HCT116 (cell line): ENCODE results near the gene LTBP4. TPM values are rescaled to one million over a fixed set of nuclear protein-coding genes. Genes with fewer than 3 reads are reported as not detected.

Source experiments
- ATAC-seq: fragments of 200-7000 bp; cut with Tn5 transposase; 2 replicates; pipeline ENCODE4 v1.9.1; 2020; ENCODE audit warnings: mild to moderate bottlenecking, moderate library complexity
- BruUV-seq: library from RNA; stranded (reverse); fragments of 400-500 nt; replicated peaks from 2 replicates; lab custom pipeline; 2021; lab: Mats Ljungman, UMichigan
- CTCF ChIA-PET: fragments of 300-600 bp; sonication (Branson Sonifier 250); formaldehyde crosslinking; loops from one replicate; lab custom pipeline; 2021; ENCODE audit warnings: antibody characterized with exemption; lab: Charles Lee
- POLR2A ChIA-PET: fragments of 300-600, 350-600 bp; sonication (Branson Sonifier 250); formaldehyde crosslinking; loops from one replicate; lab custom pipeline; 2021; ENCODE audit warnings: antibody characterized with exemption; lab: Charles Lee
- RAD21 ChIA-PET, 2 experiments: fragments of 300-600 bp; sonication (Branson Sonifier 250); formaldehyde crosslinking; loops; one replicate each; lab custom pipeline; 2023; ENCODE audit warnings: low total read pairs in 2 of 2; ENCODE audit not compliant: uncharacterized antibody in 2 of 2, unreplicated experiment in 2 of 2, low non-redundant PET in 1 of 2; lab: Charles Lee
- DNase-seq: peaks from one replicate; pipeline ENCODE4 v3.0.0-alpha.2; 2010; ENCODE audit warnings: low read depth, low spot score
- H2AFZ ChIP-seq: fragments of 200-600 bp; shearing (Covaris generic), sonication (generic); 2 replicates; pipeline ENCODE4 v1.6.1; 2017; ENCODE audit warnings: low read depth, mixed run types, mixed read lengths, antibody characterized with exemption, low read length; ENCODE audit not compliant: poor library complexity, severe bottlenecking
- H3K27ac ChIP-seq: 2 replicates; pipeline ENCODE4 v1.5.1; 2012; ENCODE audit warnings: low read depth, low read length
- H3K27me3 ChIP-seq: fragments of 200-600 bp; sonication (generic); 2 replicates; pipeline ENCODE4 v1.6.1; 2016; ENCODE audit warnings: mixed run types, low read length, mixed read lengths; ENCODE audit not compliant: insufficient read depth
- H3K36me3 ChIP-seq, 2 experiments: fragments of 200-500 bp in 1 of 2; fragments of 200-600 bp in 1 of 2; sonication (Bioruptor generic) in 1 of 2; sonication (generic) in 1 of 2; 2 replicates each; pipeline versions ENCODE4 v1.5.1 to v1.6.1; 2014 to 2016; ENCODE audit warnings: low read length in 2 of 2, inconsistent platforms in 1 of 2, mixed read lengths in 1 of 2, mixed run types in 1 of 2; ENCODE audit not compliant: insufficient read depth in 2 of 2, control insufficient read depth in 1 of 2
- H3K4me1 ChIP-seq, 2 experiments: fragments of 200-600 bp in 1 of 2; sonication (generic) in 1 of 2; 2 replicates each; pipeline versions ENCODE4 v1.5.1 to v1.6.1; 2012 to 2017; ENCODE audit warnings: low read length in 2 of 2, inconsistent platforms in 1 of 2, mild to moderate bottlenecking in 1 of 2, mixed read lengths in 1 of 2, mixed run types in 1 of 2, moderate library complexity in 1 of 2; ENCODE audit not compliant: insufficient read depth in 2 of 2, control insufficient read depth in 1 of 2
- H3K4me2 ChIP-seq: fragments of 200-600 bp; sonication (generic); 2 replicates; pipeline ENCODE4 v1.6.1; 2017; ENCODE audit warnings: mixed run types, low read length, mixed read lengths
- H3K4me3 ChIP-seq, 2 experiments: fragments of 200-600 bp in 1 of 2; sonication (generic) in 1 of 2; replicated peaks in 1 of 2; 2 replicates each; pipeline ENCODE4 v1.5.1; 2011 to 2016; ENCODE audit warnings: low read length in 2 of 2, control low read depth in 1 of 2, low read depth in 1 of 2, mild to moderate bottlenecking in 1 of 2, mixed read lengths in 1 of 2, mixed run types in 1 of 2
- H3K79me2 ChIP-seq: fragments of 200-600 bp; sonication (generic); 2 replicates; pipeline ENCODE4 v1.6.1; 2017; ENCODE audit warnings: mild to moderate bottlenecking, mixed run types, low read length, moderate library complexity, mixed read lengths; ENCODE audit not compliant: insufficient read depth
- H3K9ac ChIP-seq: fragments of 200-600 bp; sonication (generic); 2 replicates; pipeline ENCODE4 v1.6.1; 2016; ENCODE audit warnings: low read length, mixed read lengths
- H3K9me2 ChIP-seq: fragments of 200-600 bp; sonication (generic), shearing (Covaris generic); 2 replicates; pipeline ENCODE4 v1.6.1; 2017; ENCODE audit warnings: mixed run types, mild to moderate bottlenecking, moderate library complexity; ENCODE audit not compliant: insufficient read depth
- H3K9me3 ChIP-seq, 2 experiments: fragments of 200-500 bp in 1 of 2; fragments of 200-600 bp in 1 of 2; sonication (Bioruptor generic) in 1 of 2; sonication (generic) in 1 of 2; 2 replicates each; pipeline ENCODE4 v1.6.1; 2014 to 2017; ENCODE audit warnings: low read length in 2 of 2, mixed read lengths in 2 of 2, inconsistent platforms in 1 of 2, low read depth in 1 of 2, mild to moderate bottlenecking in 1 of 2, mixed run types in 1 of 2, moderate library complexity in 1 of 2; ENCODE audit not compliant: control insufficient read depth in 1 of 2, insufficient read depth in 1 of 2
- H4K20me1 ChIP-seq: fragments of 200-600 bp; sonication (generic), shearing (Covaris generic); 2 replicates; pipeline ENCODE4 v1.6.1; 2017; ENCODE audit warnings: mixed run types, mild to moderate bottlenecking, moderate library complexity; ENCODE audit not compliant: insufficient read depth
- CBX3 ChIP-seq: IDR thresholded peaks from 2 replicates; pipeline ENCODE4 v1.6.1; 2012; ENCODE audit warnings: low read depth
- EGR1 ChIP-seq: IDR thresholded peaks from 2 replicates; pipeline ENCODE4 v1.6.1; 2012; ENCODE audit warnings: low read depth
- EZH2 ChIP-seq: fragments of 200-600 bp; sonication (generic); IDR thresholded peaks from 2 replicates; pipeline ENCODE4 v1.6.1; 2017; ENCODE audit warnings: antibody characterized with exemption, mixed run types
- EZH2phosphoT487 ChIP-seq: fragments of 200-600 bp; IDR thresholded peaks from 2 replicates; pipeline ENCODE4 v1.6.1; 2018; ENCODE audit warnings: antibody characterized with exemption, borderline replicate concordance
- FOSL1 ChIP-seq: IDR thresholded peaks from 2 replicates; pipeline ENCODE4 v1.6.1; 2012; ENCODE audit warnings: low read depth
- POLR2A ChIP-seq: IDR thresholded peaks from 2 replicates; pipeline ENCODE4 v1.7.0; 2011; ENCODE audit warnings: borderline replicate concordance; ENCODE audit not compliant: insufficient read depth, insufficient read length; ENCODE audit errors: extremely low read depth
- POLR2AphosphoS5 ChIP-seq: IDR thresholded peaks from 2 replicates; pipeline ENCODE4 v1.6.1; 2011; ENCODE audit warnings: mild to moderate bottlenecking, low read depth, low read length, moderate library complexity
- SIN3A ChIP-seq: IDR thresholded peaks from 2 replicates; pipeline ENCODE4 v1.6.1; 2012; ENCODE audit warnings: low read depth
- SP1 ChIP-seq: IDR thresholded peaks from 2 replicates; pipeline ENCODE4 v1.6.1; 2012; ENCODE audit warnings: low read depth
- SRF ChIP-seq: IDR thresholded peaks from 2 replicates; pipeline ENCODE4 v1.6.1; 2012; ENCODE audit warnings: low read depth
- TCF7L2 ChIP-seq: IDR thresholded peaks from 2 replicates; pipeline ENCODE4 v1.7.0; 2011; ENCODE audit warnings: borderline replicate concordance, inconsistent platforms; ENCODE audit not compliant: insufficient read depth, insufficient read length; ENCODE audit errors: extremely low read depth
- ZFX ChIP-seq: fragments of 450-650 bp; IDR thresholded peaks from 2 replicates; pipeline ENCODE4 v1.6.1; 2017
- ZNF274 ChIP-seq: fragments of 200-500 bp; sonication (Bioruptor generic); IDR thresholded peaks from 2 replicates; pipeline ENCODE4 v1.6.1; 2014; ENCODE audit warnings: mild to moderate bottlenecking, low read depth, low read length, inconsistent platforms
- intact Hi-C: fragments of 100-400 bp; cut with micrococcal nuclease; formaldehyde crosslinking; loops from 2 replicates; pipeline ENCODE4 v1.10.0; 2022
- total RNA-seq: library from RNA; stranded (reverse); gene quantifications from one replicate; pipeline ENCODE4 v1.2.1, GENCODE V29; 2021; ENCODE audit not compliant: unreplicated experiment
- TF ChIP-seq, protein P1 (sequence below): IDR thresholded peaks from 2 replicates; pipeline ENCODE4 v1.6.1; 2011; ENCODE audit warnings: mild to moderate bottlenecking, low read length, moderate library complexity; ENCODE audit not compliant: insufficient replicate concordance; ENCODE audit errors: extremely low read depth
- TF ChIP-seq, protein P2 (sequence below), 3 experiments: fragments of 200-600 bp in 1 of 3; sonication (generic) in 1 of 3; IDR thresholded peaks in 2 of 3; conservative IDR thresholded peaks in 1 of 3; 2 replicates each; pipeline ENCODE4 v1.5.1; 2012 to 2017; ENCODE audit warnings: low read depth in 2 of 3, low read length in 2 of 3, antibody characterized with exemption in 1 of 3, borderline replicate concordance in 1 of 3, control low read depth in 1 of 3, mild to moderate bottlenecking in 1 of 3, mixed read lengths in 1 of 3, mixed run types in 1 of 3, moderate library complexity in 1 of 3; ENCODE audit not compliant: insufficient read depth in 1 of 3
- TF ChIP-seq, protein P3 (sequence below): IDR thresholded peaks from 2 replicates; pipeline ENCODE4 v1.6.1; 2012

Gene LTBP4
- total RNA-seq, 1 experiment from 2014 or later = 310 TPM

DNA sequence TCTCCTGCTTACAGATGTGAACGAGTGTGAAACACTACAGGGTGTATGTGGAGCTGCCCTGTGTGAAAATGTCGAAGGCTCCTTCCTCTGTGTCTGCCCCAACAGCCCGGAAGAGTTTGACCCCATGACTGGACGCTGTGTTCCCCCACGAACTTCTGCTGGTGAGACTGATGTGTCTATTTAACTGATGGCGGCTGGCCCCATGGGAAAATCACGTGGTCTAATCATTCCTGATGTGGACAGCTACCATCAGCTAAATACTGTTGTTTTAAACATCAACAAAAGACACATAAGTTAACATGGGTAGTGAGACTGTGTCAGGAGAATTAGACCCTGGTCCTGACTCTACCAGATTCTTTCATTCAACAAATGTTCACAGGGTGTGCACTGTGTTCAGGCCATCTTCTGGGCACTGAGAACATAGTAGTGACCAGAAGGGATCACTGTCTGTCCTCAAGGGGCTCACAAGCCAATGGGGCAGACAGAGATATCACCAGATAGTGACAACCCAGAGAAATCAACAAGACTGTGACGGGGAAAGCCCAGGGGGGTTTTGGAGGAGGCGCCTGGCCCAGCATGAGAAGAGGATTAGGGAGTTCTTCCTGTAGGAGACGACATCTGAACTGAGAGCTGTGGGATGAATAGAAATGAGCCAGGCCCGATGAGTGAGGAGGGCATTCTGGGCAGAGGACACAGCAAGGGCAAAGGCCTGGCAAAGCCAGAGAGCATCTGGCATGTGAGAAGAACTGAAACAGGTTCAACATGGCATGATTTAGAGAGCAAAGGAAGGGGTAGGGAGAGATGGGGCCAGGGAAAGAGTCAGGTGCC lies 18.4 kb downstream of the LTBP4 start:
- ATAC-seq (no peak), DNase-seq (no peak)
- Histone ChIP-seq H3K9me3 (no peaks in the 10 kb centered on the region), H3K4me2 (no peak overlapping the region), H3K4me1 (peaks cover 25 to 36% of the 10 kb centered on the region in 2 experiments), H4K20me1 (no peaks in the 10 kb centered on the region), H3K79me2 (peaks cover 4% of the 10 kb centered on the region; the same call in 1 of the 2 replicates), H3K27ac (no peak overlapping the region), H3K4me3 (no peak overlapping the region), H3K9me2 (no peaks in the 10 kb centered on the region), H2AFZ (no peak overlapping the region), H3K27me3 (no peaks in the 10 kb centered on the region), H3K9ac (no peak overlapping the region), H3K36me3 (peaks cover 24 to 28% of the 10 kb centered on the region in 2 experiments; a peak in 3 of 4 replicates)
- BruUV-seq = no TSS peak
- TF ChIP-seq CBX3 (no peak), TCF7L2 (no peak), ZFX (no peak), SP1 (no peak), EZH2phosphoT487 (no peak), EZH2 (no peak), POLR2A (no peak)
- POLR2A ChIA-PET = no interaction called here
- CTCF ChIA-PET = interaction anchor here (2.6 kb wide), 1 partner anchor 15 kb away, joined by 9 read pairs; no protein-coding TSS in a partner anchor
- intact Hi-C loops = no loop called here
- RAD21 ChIA-PET = no interaction called here

DNA sequence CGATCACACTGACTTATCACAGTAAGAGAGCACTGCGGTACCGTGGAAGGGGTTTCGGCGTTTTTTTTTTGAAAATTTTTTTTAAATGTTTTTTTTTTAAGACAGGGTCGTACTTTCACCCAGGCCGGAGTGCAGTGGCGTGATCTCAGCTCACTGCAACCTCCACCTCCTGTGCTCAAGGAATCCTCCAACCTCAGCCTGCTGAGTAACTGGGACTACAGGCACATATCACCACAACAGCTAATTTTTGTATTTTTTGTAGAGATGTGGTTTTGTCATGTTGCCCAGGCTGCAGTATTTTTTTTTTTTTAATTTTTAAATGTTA lies 19.0 kb downstream of the LTBP4 start:
- ChIA-PET CTCF (interaction anchor here (2.6 kb wide), 1 partner anchor 14 kb away, joined by 9 read pairs; no protein-coding TSS in a partner anchor), POLR2A (no interaction called here), RAD21 (no interaction called here)
- Histone ChIP-seq H3K9me2 (no peaks in the 10 kb centered on the region), H4K20me1 (no peaks in the 10 kb centered on the region), H3K9me3 (no peaks in the 10 kb centered on the region), H3K36me3 (peaks cover 27 to 29% of the 10 kb centered on the region in 2 experiments; a peak in 3 of 4 replicates), H3K4me2 (no peak overlapping the region), H3K79me2 (peaks cover 7% of the 10 kb centered on the region), H2AFZ (no peak overlapping the region), H3K4me1 (peaks cover 25 to 30% of the 10 kb centered on the region in 2 experiments), H3K9ac (no peak overlapping the region), H3K4me3 (no peak overlapping the region), H3K27me3 (no peaks in the 10 kb centered on the region), H3K27ac (no peak overlapping the region)
- BruUV-seq = no TSS peak
- intact Hi-C loops = no loop called here
- ATAC-seq (no peak), DNase-seq (no peak)
- TF ChIP-seq SIN3A = no peak
- TF ChIP-seq POLR2AphosphoS5 = no peak
- no peak for TF ChIP-seq ZNF274
- no peak for TF ChIP-seq SRF
- TF ChIP-seq SP1 = no peak
- TF ChIP-seq EGR1 = no peak
- TF ChIP-seq, protein P1, sequence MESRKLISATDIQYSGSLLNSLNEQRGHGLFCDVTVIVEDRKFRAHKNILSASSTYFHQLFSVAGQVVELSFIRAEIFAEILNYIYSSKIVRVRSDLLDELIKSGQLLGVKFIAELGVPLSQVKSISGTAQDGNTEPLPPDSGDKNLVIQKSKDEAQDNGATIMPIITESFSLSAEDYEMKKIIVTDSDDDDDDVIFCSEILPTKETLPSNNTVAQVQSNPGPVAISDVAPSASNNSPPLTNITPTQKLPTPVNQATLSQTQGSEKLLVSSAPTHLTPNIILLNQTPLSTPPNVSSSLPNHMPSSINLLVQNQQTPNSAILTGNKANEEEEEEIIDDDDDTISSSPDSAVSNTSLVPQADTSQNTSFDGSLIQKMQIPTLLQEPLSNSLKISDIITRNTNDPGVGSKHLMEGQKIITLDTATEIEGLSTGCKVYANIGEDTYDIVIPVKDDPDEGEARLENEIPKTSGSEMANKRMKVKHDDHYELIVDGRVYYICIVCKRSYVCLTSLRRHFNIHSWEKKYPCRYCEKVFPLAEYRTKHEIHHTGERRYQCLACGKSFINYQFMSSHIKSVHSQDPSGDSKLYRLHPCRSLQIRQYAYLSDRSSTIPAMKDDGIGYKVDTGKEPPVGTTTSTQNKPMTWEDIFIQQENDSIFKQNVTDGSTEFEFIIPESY = no peak
- TF ChIP-seq, protein P2, sequence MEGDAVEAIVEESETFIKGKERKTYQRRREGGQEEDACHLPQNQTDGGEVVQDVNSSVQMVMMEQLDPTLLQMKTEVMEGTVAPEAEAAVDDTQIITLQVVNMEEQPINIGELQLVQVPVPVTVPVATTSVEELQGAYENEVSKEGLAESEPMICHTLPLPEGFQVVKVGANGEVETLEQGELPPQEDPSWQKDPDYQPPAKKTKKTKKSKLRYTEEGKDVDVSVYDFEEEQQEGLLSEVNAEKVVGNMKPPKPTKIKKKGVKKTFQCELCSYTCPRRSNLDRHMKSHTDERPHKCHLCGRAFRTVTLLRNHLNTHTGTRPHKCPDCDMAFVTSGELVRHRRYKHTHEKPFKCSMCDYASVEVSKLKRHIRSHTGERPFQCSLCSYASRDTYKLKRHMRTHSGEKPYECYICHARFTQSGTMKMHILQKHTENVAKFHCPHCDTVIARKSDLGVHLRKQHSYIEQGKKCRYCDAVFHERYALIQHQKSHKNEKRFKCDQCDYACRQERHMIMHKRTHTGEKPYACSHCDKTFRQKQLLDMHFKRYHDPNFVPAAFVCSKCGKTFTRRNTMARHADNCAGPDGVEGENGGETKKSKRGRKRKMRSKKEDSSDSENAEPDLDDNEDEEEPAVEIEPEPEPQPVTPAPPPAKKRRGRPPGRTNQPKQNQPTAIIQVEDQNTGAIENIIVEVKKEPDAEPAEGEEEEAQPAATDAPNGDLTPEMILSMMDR (IDR thresholded peaks at IDR 0.05 in 2 of 3, conservative IDR thresholded peaks at IDR 0.05 in 1 of 3; ENCODE audit: borderline replicate concordance in 1 of 3, insufficient read depth in 1 of 3, low read depth in 2 of 3, low read length in 2 of 3) = no peak
- TF ChIP-seq, protein P3, sequence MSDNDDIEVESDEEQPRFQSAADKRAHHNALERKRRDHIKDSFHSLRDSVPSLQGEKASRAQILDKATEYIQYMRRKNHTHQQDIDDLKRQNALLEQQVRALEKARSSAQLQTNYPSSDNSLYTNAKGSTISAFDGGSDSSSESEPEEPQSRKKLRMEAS = no peak
- no peak for TF ChIP-seq FOSL1
